ENCODE results near the gene CDK14.

DNA sequence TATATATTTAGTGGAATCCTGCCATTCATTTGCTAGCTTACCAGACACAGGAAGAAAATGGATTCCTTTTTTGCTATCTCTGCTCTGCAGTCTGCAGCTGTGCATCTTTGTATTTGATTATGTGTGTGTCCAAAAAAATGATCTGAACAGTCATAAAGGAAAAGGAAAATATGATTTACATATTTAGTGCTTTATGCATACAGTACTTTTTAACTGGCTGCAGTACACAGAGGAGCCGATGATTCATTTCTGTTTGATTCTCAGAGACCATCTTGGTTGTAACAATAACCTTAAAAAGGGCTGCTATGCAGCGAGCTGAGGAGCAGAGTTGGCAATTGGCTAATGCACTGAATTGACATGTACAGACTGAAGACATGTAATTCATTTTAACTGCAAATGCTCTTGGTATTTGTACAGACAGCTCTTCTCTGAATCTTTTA lies 516.8 kb downstream of the CDK14 start:
- TF ChIP-seq, protein P1, sequence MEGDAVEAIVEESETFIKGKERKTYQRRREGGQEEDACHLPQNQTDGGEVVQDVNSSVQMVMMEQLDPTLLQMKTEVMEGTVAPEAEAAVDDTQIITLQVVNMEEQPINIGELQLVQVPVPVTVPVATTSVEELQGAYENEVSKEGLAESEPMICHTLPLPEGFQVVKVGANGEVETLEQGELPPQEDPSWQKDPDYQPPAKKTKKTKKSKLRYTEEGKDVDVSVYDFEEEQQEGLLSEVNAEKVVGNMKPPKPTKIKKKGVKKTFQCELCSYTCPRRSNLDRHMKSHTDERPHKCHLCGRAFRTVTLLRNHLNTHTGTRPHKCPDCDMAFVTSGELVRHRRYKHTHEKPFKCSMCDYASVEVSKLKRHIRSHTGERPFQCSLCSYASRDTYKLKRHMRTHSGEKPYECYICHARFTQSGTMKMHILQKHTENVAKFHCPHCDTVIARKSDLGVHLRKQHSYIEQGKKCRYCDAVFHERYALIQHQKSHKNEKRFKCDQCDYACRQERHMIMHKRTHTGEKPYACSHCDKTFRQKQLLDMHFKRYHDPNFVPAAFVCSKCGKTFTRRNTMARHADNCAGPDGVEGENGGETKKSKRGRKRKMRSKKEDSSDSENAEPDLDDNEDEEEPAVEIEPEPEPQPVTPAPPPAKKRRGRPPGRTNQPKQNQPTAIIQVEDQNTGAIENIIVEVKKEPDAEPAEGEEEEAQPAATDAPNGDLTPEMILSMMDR (IDR thresholded peaks at IDR 0.05): no peak
- no peak for TF ChIP-seq EP300 (IDR thresholded peaks at IDR 0.05)
- no peak for TF ChIP-seq POLR2A (IDR thresholded peaks at IDR 0.05)
- TF ChIP-seq POLR2AphosphoS5 (IDR thresholded peaks at IDR 0.05): no peak
